KOPT-K1 (cell line): ENCODE measurements around the gene CCDC124.
"Not testable (repeated sequence)": the region's sequence is repeated elsewhere in the genome, so short reads cannot be mapped to it uniquely, and the experiment has no call there.

Experiments used
- H3K27ac ChIP-seq: fragments of 200-600 bp; sonication (generic); 2 replicates; pipeline ENCODE4 v1.5.1; 2016; ENCODE audit warnings: antibody characterized with exemption, mild to moderate bottlenecking, low read depth, low read length; ENCODE audit not compliant: poor library complexity, severe bottlenecking
- H3K36me3 ChIP-seq: fragments of 200-600 bp; sonication (generic); 2 replicates; pipeline ENCODE4 v1.5.1; 2017; ENCODE audit warnings: antibody characterized with exemption, mild to moderate bottlenecking, low read length, moderate library complexity; ENCODE audit not compliant: insufficient read depth
- H3K9me3 ChIP-seq: fragments of 200-600 bp; sonication (generic); 2 replicates; pipeline ENCODE4 v1.5.1; 2017; ENCODE audit warnings: antibody characterized with exemption, low read length, mild to moderate bottlenecking; ENCODE audit not compliant: insufficient read depth, poor library complexity, severe bottlenecking

The CCDC124 gene

DNA sequence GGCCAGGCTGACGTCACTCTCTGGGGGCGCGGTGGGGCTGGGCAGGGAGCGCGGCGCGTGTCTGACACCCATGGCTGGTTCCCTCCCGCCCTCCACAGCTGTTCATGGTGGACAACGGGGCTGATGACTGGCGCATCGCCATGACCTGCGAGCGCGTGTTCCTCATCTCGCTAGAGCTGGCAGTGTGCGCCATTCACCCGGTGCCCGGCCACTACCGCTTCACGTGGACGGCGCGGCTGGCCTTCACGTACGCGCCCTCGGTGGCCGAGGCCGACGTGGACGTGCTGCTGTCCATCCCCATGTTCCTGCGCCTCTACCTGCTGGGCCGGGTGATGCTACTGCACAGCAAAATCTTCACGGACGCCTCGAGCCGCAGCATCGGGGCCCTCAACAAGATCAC lies 48.8 kb downstream of the CCDC124 start:
- Histone ChIP-seq H3K9me3 (no peaks in the 10 kb centered on the region), H3K36me3 (no peaks in the 10 kb centered on the region), H3K27ac (no peak overlapping the region)

DNA sequence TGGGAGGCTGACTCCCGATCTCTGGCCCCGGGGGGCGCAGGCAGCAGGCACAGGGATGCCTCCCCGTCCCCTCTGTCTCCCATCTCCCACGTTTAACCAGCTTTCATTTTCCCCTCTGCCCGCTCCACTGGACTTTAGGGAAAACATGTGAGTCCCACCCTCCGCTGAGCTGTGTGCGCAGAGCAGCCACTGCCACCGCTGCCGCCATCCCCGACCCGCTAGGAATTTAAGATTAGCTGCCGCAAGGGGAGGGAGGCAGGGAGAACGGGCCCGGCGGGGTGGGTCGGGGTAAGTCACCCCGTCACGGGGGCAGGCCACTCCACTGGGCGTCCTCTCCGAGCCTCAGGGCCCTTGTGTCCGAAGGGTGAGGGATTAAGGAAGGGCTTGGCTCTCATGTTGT lies 49.6 kb downstream of the CCDC124 start:
- Histone ChIP-seq H3K27ac (no peak overlapping the region), H3K36me3 (no peaks in the 10 kb centered on the region), H3K9me3 (no peaks in the 10 kb centered on the region)

DNA sequence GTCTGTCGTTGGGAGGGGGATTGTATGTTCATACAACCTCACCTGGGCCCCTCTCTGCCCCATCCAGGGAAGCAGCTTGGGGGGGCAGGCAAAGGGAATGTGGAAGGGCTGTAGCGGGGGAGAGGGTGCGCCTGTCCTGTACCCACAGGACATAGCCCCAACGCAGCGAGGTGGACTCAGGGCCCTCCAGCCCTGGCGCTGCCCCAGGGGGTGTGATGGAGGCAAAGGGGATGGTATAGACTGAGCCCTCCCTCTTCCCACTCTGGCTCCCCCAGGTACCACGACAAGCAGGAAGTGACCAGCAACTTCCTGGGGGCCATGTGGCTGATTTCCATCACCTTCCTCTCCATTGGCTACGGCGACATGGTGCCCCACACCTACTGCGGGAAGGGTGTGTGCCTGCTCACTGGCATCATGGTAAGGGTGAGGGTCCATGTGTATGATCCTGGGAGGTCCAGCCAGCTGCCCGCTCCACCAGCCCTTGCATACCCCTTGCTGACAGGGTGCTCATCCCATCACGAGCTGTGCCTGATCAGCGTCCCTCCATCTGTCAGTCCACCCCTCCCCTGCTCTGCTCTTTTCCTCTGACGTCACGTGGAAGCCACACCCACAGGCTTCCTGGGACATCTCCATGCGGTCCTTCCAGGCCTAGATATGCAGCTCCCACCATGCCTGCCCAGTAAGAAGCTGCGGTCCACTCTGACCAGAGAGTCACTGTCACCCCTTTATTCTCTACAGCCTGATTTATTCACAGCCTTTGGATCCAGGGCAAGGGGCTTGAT lies 52.4 kb downstream of the CCDC124 start:
- Histone ChIP-seq H3K27ac (no peak overlapping the region), H3K9me3 (no peaks in the 10 kb centered on the region), H3K36me3 (no peaks in the 10 kb centered on the region)

DNA sequence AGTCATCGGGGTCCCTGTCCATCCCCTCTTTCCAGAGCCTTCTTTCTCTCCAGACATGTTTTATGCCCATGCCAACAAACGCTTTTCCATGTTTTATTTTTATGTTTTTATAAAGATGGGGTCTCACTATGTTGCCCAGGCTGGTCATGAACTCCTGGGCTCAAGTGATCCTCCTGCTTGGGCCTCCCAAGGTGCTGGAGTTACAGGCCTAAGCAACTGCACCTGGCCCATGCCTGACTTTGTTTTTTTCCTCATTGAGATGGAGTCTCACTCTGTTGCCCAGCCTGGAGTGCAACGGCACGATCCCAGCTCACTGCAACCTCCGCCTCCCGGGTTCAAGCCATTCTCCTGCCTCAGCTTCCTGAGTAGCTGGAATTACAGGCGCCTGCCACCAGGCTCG lies 53.8 kb downstream of the CCDC124 start:
- not testable (repeated sequence) for H3K36me3 ChIP-seq, H3K9me3 ChIP-seq, H3K27ac ChIP-seq

DNA sequence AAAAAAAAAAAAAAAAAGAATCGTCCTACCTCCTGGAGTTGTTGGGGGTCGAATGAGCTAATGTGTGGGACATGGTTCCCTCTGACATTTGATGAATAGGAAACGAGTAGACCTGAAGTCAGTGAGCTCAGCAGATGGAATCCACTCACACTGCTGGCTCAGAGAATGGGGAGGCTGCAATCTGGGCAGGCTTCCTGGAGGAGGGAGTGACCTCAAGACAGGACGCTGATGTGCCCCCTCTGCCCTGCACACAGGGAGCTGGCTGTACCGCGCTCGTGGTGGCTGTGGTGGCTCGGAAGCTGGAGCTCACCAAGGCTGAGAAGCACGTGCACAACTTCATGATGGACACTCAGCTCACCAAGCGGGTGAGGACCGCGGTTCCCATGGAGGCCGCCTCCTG lies 55.3 kb downstream of the CCDC124 start:
- no peaks in the 10 kb centered on the region for H3K9me3 ChIP-seq
- H3K27ac ChIP-seq, result no peak overlapping the region
- no peaks in the 10 kb centered on the region for H3K36me3 ChIP-seq

GRCh38 chr19:17989425-17990094 lies 56.7 kb downstream of the CCDC124 start:
- Histone ChIP-seq H3K9me3 (no peaks in the 10 kb centered on the region), H3K27ac (no peak overlapping the region), H3K36me3 (no peaks in the 10 kb centered on the region)

- H3K9me3 ChIP-seq, result no peaks in the 10 kb centered on the region
- H3K27ac ChIP-seq, result no peak overlapping the region
Observed at GRCh38 chr19:17993076-17993813, 60.4 kb downstream of the CCDC124 start.

More at GRCh38 chr19:17993076-17993813, 60.4 kb downstream of the CCDC124 start:
- H3K36me3 ChIP-seq, result no peaks in the 10 kb centered on the region
